Suprapubic skin (tissue), 4 donors: ENCODE results near the gene GNG5.

Experiments used
- CTCF ChIP-seq, 2 donors: fragments of 200-600 bp in 1 of 2; fragments of 450-650 bp in 1 of 2; sonication (generic) in 1 of 2; IDR thresholded peaks; one replicate each; pipeline ENCODE4 v1.5.1; 2016 to 2019; ENCODE audit warnings: antibody characterized with exemption in 2 of 2, mild to moderate bottlenecking in 1 of 2, moderate library complexity in 1 of 2
- EP300 ChIP-seq: sonication (generic); formaldehyde crosslinking; IDR thresholded peaks from one replicate; pipeline ENCODE4 v1.6.1; 2017; ENCODE audit warnings: antibody characterized with exemption
- POLR2A ChIP-seq, 2 donors: fragments of 450-650 bp; IDR thresholded peaks; one replicate each; pipeline ENCODE4 v1.6.1; 2017; ENCODE audit warnings: antibody characterized with exemption in 2 of 2, mild to moderate bottlenecking in 2 of 2, moderate library complexity in 2 of 2
- POLR2AphosphoS5 ChIP-seq, 3 donors: sonication (generic); formaldehyde crosslinking; IDR thresholded peaks; one replicate each; pipeline ENCODE4 v1.6.1; 2017; ENCODE audit warnings: antibody characterized with exemption in 3 of 3

GRCh38 chr1:84505493-84506001, 834 bp downstream of the GNG5 start:
- TF ChIP-seq CTCF (IDR thresholded peaks at IDR 0.05) (no peak), POLR2A (IDR thresholded peaks at IDR 0.05) (no peak), POLR2AphosphoS5 (IDR thresholded peaks at IDR 0.05) (peak in 2 of 3 donors; percentile 7 to 44), EP300 (no peak)
